HepG2 (cell line): ENCODE measurements around the gene SLC12A3. TPM values are rescaled to one million over a fixed set of nuclear protein-coding genes. Genes with fewer than 3 reads are reported as not detected.

Source experiments
- ARID5B ChIP-seq: IDR thresholded peaks from 2 replicates; pipeline ENCODE4 v1.4.0; 2020; ENCODE audit warnings: mild to moderate bottlenecking, missing genetic modification reagents
- CSRNP2 ChIP-seq: sonication (generic); formaldehyde crosslinking; conservative IDR thresholded peaks from 2 replicates; pipeline ENCODE4 v1.8.0; 2022; ENCODE audit warnings: low read depth, missing genetic modification reagents
- DMTF1 ChIP-seq: sonication (generic); formaldehyde crosslinking; IDR thresholded peaks from 2 replicates; pipeline ENCODE4 v1.4.0; 2020; ENCODE audit warnings: mild to moderate bottlenecking, missing genetic modification reagents
- ELF3 ChIP-seq: IDR thresholded peaks from 2 replicates; pipeline ENCODE4 v1.6.1; 2016; ENCODE audit warnings: missing genetic modification reagents, missing compliant biosample characterization
- FOSL2 ChIP-seq: sonication (generic); formaldehyde crosslinking; IDR thresholded peaks from 2 replicates; pipeline ENCODE4 v1.4.0; 2020; ENCODE audit warnings: missing genetic modification reagents
- MAF1 ChIP-seq: sonication (generic); formaldehyde crosslinking; IDR thresholded peaks from 2 replicates; pipeline ENCODE4 v1.5.0; 2020; ENCODE audit warnings: missing genetic modification reagents, borderline replicate concordance
- MIER2 ChIP-seq: IDR thresholded peaks from 2 replicates; pipeline ENCODE4 v1.6.1; 2016; ENCODE audit warnings: missing biosample characterization, missing genetic modification reagents
- MTERF4 ChIP-seq: sonication (generic); formaldehyde crosslinking; IDR thresholded peaks from 2 replicates; pipeline ENCODE4 v1.8.0; 2023; ENCODE audit warnings: mild to moderate bottlenecking, missing genetic modification reagents
- MTF1 ChIP-seq: sonication (generic); formaldehyde crosslinking; IDR thresholded peaks from 2 replicates; pipeline ENCODE4 v1.5.0; 2020; ENCODE audit warnings: missing genetic modification reagents
- PPARG ChIP-seq: conservative IDR thresholded peaks from 2 replicates; pipeline ENCODE4 v1.6.1; 2016; ENCODE audit warnings: missing biosample characterization, missing genetic modification reagents
- RBAK ChIP-seq: sonication (generic); formaldehyde crosslinking; IDR thresholded peaks from 2 replicates; pipeline ENCODE4 v1.5.1; 2020; ENCODE audit warnings: mild to moderate bottlenecking, missing genetic modification reagents
- RCOR2 ChIP-seq: IDR thresholded peaks from 2 replicates; pipeline ENCODE4 v1.6.1; 2016; ENCODE audit warnings: missing biosample characterization, missing genetic modification reagents
- SAP130 ChIP-seq: IDR thresholded peaks from 2 replicates; pipeline ENCODE4 v1.6.1; 2016; ENCODE audit warnings: low read depth
- SNAPC2 ChIP-seq: sonication (generic); formaldehyde crosslinking; IDR thresholded peaks from 2 replicates; pipeline ENCODE4 v1.8.1; 2022; ENCODE audit warnings: mild to moderate bottlenecking, missing genetic modification reagents
- SNAPC5 ChIP-seq: sonication (generic); formaldehyde crosslinking; IDR thresholded peaks from 2 replicates; pipeline ENCODE4 v1.8.1; 2023; ENCODE audit warnings: mild to moderate bottlenecking, missing genetic modification reagents, borderline replicate concordance
- SOX13 ChIP-seq, 3 experiments: fragments of 450-650 bp in 1 of 3; sonication (generic) in 1 of 3; formaldehyde crosslinking in 1 of 3; IDR thresholded peaks in 2 of 3; conservative IDR thresholded peaks in 1 of 3; 2 replicates each; pipeline versions ENCODE4 v1.5.0 to v1.6.1; 2016 to 2020; ENCODE audit warnings: antibody characterized with exemption in 1 of 3, mild to moderate bottlenecking in 1 of 3, missing compliant biosample characterization in 1 of 3, missing genetic modification reagents in 1 of 3, moderate library complexity in 1 of 3
- SPEN ChIP-seq: sonication (generic); formaldehyde crosslinking; IDR thresholded peaks from 2 replicates; pipeline ENCODE4 v1.5.1; 2020; ENCODE audit warnings: low read depth, mild to moderate bottlenecking, missing genetic modification reagents
- TOPORS ChIP-seq: sonication (generic); formaldehyde crosslinking; IDR thresholded peaks from 2 replicates; pipeline ENCODE4 v1.8.0; 2023; ENCODE audit warnings: mild to moderate bottlenecking, missing genetic modification reagents
- ZNF605 ChIP-seq: sonication (generic); formaldehyde crosslinking; IDR thresholded peaks from 2 replicates; pipeline ENCODE4 v1.8.0; 2022; ENCODE audit warnings: mild to moderate bottlenecking, missing genetic modification reagents
- ZNF782 ChIP-seq: sonication (generic); formaldehyde crosslinking; IDR thresholded peaks from 2 replicates; pipeline ENCODE4 v1.4.0; 2020; ENCODE audit warnings: missing genetic modification reagents, mild to moderate bottlenecking, borderline replicate concordance
- polyA plus RNA-seq, 8 experiments: library from polyadenylated mRNA; depleted of rRNA in 3 of 8; stranded (reverse) in 7 of 8; unstranded in 1 of 8; fragments of >200 nt; fragmentation: Illumina TruSeq in 4 of 8; extraction: Trizol in 4 of 8; gene quantifications; 2 replicates each; pipeline versions ENCODE4 v1.2.1 to v1.2.3, GENCODE V29; 2011 to 2016; ENCODE audit warnings: low read depth in 4 of 8, missing spikeins in 1 of 8, mixed read lengths in 1 of 8; ENCODE audit not compliant: insufficient read depth in 1 of 8
- total RNA-seq, 5 experiments: library from RNA; depleted of rRNA; stranded (reverse); fragments of >200 nt; fragmentation: Illumina TruSeq; extraction: Trizol; gene quantifications; 2 replicates each; pipeline ENCODE4 v1.2.3, GENCODE V29; 2016; ENCODE audit warnings: low read depth in 1 of 5

Gene SLC12A3
- total and polyA plus RNA-seq, 2 of the 13 experiments (the other 11 are each of a cell fraction or from before 2014, with no cell fraction given) = 6.2 TPM; not detected in 1

- TF ChIP-seq SAP130 (CRISPR knock-in tag) (0 out of 2 replicates have a peak, but pooled peaks have one; percentile 15), MIER2 (CRISPR knock-in tag) (no peak), ARID5B (CRISPR knock-in tag) (peak; percentile 46; the same call in 1 of the 2 replicates), FOSL2 (CRISPR knock-in tag) (0 out of 2 replicates have a peak, but pooled peaks have one; percentile 8), MAF1 (CRISPR knock-in tag) (no peak), ZNF782 (CRISPR knock-in tag) (no peak), DMTF1 (CRISPR knock-in tag) (no peak), TOPORS (CRISPR knock-in tag) (no peak), SOX13 (IDR thresholded peaks at IDR 0.05) (no peak), SOX13 (CRISPR knock-in tag; conservative IDR thresholded peaks at IDR 0.05 in 1 of 2, IDR thresholded peaks at IDR 0.05 in 1 of 2) (peak in 1 of 2 experiments; percentile 64; a peak in 1 of 4 replicates), ELF3 (CRISPR knock-in tag) (0 out of 2 replicates have a peak, but pooled peaks have one; percentile 21), RBAK (CRISPR knock-in tag) (no peak), SNAPC2 (no peak), RCOR2 (0 out of 2 replicates have a peak, but pooled peaks have one; percentile 24), ZNF605 (CRISPR knock-in tag) (no peak), SPEN (no peak), MTERF4 (CRISPR knock-in tag) (no peak), MTF1 (no peak), PPARG (CRISPR knock-in tag) (no peak), CSRNP2 (CRISPR knock-in tag) (no peak), SNAPC5 (CRISPR knock-in tag) (no peak)
Observed at GRCh38 chr16:56836410-56837230, 28.4 kb upstream of the SLC12A3 start (continued).
